Astrocyte of the spinal cord (primary cell): ENCODE data around the gene PLEKHG5.
"Not testable (repeated sequence)": the region's sequence is repeated elsewhere in the genome, so short reads cannot be mapped to it uniquely, and the experiment has no call there.

Source experiments
- DNase-seq: peaks from one replicate; pipeline ENCODE4 v3.0.0; 2011; ENCODE audit warnings: low read depth, low spot score
- H3K4me3 ChIP-seq: 2 replicates; pipeline ENCODE4 v1.5.1; 2011; ENCODE audit warnings: low read depth, mild to moderate bottlenecking, low read length, moderate library complexity
- in situ Hi-C: cut with HindIII; loops from 2 replicates; pipeline ENCODE4 v1.10.0; 2017; ENCODE audit warnings: low sequenced_read_pairs
- TF ChIP-seq, protein P1 (sequence below): IDR thresholded peaks from 2 replicates; pipeline ENCODE4 v1.5.1; 2012; ENCODE audit warnings: low read depth, mild to moderate bottlenecking, low read length, inconsistent platforms

Gene PLEKHG5

DNA sequence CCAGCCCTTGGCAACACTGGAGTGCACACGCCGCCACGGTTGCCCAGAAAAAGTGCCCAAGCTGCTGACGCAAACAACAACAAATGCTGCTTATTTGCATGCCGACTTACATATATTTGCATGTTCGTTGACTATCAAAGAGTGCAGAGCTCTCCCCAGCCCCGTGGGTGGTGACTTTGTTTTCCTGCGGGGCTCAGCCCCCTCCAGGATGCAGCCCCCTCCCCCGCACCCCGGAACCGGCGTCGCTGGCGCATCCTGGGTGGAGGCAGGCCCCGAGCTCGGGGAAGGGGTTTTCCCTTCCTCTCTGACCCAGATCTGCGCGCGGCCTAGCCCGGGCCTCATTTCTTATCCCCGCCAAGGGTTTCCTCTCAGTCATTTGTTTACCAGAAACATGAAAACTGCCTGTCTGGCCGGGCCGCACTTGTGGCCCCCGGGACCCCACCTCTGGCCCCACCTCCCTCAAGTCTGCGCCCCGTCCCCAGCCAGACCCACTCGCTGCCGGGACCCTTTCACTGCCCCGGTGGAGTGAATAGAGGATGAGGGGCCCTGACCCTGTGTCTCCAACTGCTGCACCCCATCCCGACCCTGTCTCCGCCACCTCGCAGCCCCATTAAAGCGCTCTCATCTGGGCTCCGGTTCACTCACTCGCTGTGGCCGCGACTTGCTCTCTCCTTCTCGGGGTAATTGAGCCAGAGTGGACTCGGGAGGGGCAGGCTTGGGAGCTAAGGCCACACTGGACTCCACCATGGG is 31.0 kb downstream of the PLEKHG5 start:
- DNase-seq: no peak
- in situ Hi-C loops: no loop called here
- TF ChIP-seq, protein P1, sequence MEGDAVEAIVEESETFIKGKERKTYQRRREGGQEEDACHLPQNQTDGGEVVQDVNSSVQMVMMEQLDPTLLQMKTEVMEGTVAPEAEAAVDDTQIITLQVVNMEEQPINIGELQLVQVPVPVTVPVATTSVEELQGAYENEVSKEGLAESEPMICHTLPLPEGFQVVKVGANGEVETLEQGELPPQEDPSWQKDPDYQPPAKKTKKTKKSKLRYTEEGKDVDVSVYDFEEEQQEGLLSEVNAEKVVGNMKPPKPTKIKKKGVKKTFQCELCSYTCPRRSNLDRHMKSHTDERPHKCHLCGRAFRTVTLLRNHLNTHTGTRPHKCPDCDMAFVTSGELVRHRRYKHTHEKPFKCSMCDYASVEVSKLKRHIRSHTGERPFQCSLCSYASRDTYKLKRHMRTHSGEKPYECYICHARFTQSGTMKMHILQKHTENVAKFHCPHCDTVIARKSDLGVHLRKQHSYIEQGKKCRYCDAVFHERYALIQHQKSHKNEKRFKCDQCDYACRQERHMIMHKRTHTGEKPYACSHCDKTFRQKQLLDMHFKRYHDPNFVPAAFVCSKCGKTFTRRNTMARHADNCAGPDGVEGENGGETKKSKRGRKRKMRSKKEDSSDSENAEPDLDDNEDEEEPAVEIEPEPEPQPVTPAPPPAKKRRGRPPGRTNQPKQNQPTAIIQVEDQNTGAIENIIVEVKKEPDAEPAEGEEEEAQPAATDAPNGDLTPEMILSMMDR: no peak
- H3K4me3 ChIP-seq: no peak overlapping the region

- in situ Hi-C loops: no loop called here
- no peak for DNase-seq
- H3K4me3 ChIP-seq: no peak overlapping the region
- TF ChIP-seq, protein P1: no peak
These were observed 31.6 kb downstream of the PLEKHG5 start for GRCh38 chr1:6459850-6460265.

DNA sequence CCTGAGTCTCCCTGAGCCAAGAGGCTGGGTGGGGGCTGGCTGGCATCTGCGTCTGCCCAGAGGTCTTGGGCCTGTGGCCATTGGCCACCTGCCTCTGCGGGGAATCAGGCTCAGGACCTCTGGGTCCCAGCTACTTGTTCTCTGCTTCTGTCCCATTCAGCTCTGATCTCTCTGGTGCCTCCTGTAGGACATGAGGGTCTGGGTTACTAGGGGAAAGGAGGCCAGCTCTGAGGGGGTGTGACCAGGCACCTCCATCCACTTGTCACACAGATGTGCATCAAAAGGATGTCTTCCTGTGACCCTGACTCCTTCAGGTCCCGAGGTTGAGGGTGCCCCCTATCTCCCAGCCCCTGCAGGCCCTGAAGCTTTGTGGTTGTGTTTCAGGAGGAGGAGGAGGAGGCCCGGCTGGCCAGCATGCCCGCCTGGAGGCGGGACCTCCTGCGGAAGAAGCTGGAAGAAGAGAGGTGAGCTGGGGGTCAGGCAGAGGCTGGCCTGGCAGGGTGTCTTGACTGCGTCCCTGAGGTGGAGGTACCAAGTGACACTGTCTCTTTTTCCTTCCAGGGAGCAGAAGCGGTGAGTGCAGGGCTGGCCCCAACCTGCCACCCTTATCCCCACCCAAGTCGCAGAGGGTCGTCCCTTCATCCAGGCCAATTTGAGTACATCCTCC is 34.5 kb downstream of the PLEKHG5 start:
- no peak overlapping the region for H3K4me3 ChIP-seq
- TF ChIP-seq, protein P1: peak; percentile 8
- in situ Hi-C loops: no loop called here
- DNase-seq: no peak

GRCh38 chr1:6455752-6456520 is 35.5 kb downstream of the PLEKHG5 start:
- DNase-seq, H3K4me3 ChIP-seq, in situ Hi-C loops: not testable (repeated sequence)

DNA sequence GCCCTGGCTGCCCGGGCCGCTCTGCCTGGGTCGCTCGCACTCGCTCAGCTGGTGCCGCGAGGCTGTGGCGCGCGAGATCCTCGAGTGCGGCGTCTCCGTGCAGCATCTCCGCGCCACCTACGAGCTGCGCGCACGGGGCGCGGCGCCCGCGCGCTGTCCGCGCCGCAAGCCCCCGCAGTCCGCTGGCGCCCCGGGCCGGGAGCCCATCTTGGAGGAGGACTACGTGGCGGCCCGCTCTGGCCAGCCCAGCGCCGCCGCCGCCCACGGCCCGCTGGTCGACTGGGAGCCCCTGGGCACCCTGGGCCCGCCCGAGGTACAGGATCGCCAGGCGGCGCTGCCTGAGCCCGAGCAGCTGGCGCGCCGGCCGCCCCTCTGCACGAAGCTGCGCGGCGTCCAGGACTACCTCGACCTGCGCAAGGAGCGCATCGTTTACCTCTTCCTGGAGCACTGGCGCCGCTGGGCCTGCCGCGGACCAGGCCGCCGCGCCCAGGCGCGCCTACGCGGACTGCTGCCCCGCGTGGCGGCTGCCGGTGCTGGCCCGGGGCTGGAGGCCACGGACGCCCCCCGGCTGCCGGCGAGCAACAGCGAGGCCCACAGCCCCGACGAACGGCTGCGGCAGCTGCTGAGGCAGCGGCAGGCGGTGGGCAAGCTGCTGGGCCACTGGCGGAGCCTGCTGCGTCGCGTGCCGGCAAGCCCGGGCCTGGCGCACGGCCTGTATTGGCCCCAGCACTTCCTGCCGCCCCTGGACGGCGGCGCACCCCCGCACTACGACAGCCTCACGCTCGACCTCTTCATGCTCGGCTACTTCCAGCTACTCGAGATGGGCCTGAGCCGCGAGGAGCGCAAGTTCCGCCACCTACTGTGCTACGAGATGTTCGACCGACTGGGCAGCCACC is 36.4 kb downstream of the PLEKHG5 start:
- in situ Hi-C loops: no loop called here
- TF ChIP-seq, protein P1: no peak
- no peak overlapping the region for H3K4me3 ChIP-seq
- no peak for DNase-seq

DNA sequence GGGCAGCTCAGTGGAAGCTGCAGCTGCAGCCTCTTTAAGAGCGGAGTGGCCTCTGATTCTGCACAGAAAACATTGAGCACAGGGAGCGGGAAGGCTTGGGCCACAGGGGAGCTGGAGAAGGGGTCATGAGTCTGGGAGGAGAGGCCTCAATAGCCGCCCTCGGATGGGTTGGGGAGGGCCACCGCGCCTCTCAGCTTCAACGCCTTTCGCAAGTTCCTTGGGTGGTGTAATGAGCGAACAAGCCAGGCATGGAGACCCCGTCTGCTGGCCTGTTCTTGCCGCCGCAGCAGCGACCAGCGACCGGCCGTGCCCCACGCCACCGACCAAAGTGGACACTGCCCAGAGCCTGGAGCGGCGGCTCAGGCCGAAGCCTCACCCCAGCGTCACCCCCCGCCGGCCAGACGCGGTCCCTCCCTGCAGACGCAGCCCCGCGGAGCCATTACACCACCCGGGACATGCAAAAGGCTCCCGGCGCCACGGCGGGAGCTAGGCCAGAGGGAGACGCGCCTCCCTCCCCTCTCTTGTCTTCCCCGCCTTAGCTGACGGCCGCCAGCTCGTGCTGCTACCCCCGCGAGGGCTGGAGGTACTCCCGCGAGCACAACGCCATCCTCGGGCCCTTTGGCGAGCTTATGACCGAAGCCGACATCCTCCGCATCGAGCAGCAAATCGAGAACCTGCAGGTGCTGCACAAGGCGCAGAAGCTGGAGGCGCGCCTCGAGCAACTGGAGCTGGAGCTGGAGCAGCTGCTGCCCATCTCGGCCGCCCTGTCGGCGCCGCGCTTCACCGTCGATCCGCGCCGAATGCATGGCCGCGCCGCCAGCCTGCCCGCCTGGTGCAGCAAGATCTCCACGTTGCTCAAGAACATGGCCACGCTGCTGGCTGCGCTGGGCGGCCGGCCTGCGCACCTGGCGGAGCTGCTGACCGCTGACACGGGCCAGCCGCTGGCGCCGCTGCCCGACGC is 37.3 kb downstream of the PLEKHG5 start:
- H3K4me3 ChIP-seq, DNase-seq, in situ Hi-C loops: not testable (repeated sequence)
